Measurements from ENCODE around the gene KIF6. TPM values are rescaled to one million over a fixed set of nuclear protein-coding genes. Genes with fewer than 3 reads are reported as not detected.

The KIF6 gene
- total RNA-seq, 1 donor from 2014 or later: 2.0 TPM

DNA sequence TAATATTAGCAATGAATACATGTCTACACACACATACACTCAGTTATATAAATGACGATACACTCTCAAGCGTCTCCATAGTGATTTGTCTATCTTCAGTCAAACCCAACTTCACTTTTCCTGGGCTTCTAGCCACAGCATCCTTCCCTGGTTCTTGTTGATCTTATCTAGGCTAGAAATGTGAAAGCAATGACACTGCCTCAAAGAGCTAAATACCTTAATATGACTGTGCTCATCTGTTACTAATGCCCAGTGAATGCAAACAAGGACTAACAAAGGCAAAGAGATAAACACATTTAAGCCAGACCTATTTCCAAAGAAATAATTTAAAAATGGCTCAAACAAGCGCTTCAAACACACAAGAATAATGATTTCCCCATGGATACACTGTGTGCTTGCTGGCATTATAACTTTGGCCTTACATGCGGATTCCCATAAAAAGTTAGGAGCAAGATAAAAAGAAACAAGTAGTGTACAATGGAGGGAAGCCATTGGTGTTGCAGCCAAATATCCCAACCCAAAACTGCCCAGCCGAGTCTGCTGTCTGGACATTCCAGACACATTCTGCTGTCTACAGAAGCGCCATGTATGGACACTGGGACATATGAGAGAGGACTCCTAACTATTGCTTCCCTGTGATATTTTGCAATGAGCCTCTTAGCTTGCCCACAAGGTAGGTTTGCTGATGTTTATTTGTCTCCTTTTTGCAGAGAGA lies 47.5 kb upstream of the KIF6 start:
- no peaks in the 10 kb centered on the region for H3K4me1 ChIP-seq (ENCODE audit: insufficient read depth, low read length)
- H3K27me3 ChIP-seq (ENCODE audit: insufficient read depth, low read length): no peaks in the 10 kb centered on the region
- no peaks in the 10 kb centered on the region for H3K9me3 ChIP-seq (ENCODE audit: insufficient read depth, low read depth, low read length)
- peaks cover 6% of the 10 kb centered on the region for H3K27me3 Mint-ChIP-seq (ENCODE audit: low read depth, unreplicated experiment)
- peak overlapping the region; percentile 38 for H3K27ac Mint-ChIP-seq (ENCODE audit: unreplicated experiment)
- no peak overlapping the region for H3K4me2 ChIP-seq (ENCODE audit: low read length)
- no peaks in the 10 kb centered on the region for H4K20me1 ChIP-seq (ENCODE audit: insufficient read depth, low read length)
- no peak overlapping the region for H3K9ac ChIP-seq (ENCODE audit: low read length)
- H3K4me1 Mint-ChIP-seq (ENCODE audit: low read depth, unreplicated experiment): peaks cover 16% of the 10 kb centered on the region
- H3K4me3 Mint-ChIP-seq (ENCODE audit: unreplicated experiment): no peak overlapping the region
- DNase-seq (ENCODE audit: low read depth) (peak; percentile 49), FAIRE-seq (no peak)
- no peak for TF ChIP-seq EZH2 (IDR thresholded peaks at IDR 0.05; ENCODE audit: insufficient read depth, low read length)
- TF ChIP-seq, protein P1, sequence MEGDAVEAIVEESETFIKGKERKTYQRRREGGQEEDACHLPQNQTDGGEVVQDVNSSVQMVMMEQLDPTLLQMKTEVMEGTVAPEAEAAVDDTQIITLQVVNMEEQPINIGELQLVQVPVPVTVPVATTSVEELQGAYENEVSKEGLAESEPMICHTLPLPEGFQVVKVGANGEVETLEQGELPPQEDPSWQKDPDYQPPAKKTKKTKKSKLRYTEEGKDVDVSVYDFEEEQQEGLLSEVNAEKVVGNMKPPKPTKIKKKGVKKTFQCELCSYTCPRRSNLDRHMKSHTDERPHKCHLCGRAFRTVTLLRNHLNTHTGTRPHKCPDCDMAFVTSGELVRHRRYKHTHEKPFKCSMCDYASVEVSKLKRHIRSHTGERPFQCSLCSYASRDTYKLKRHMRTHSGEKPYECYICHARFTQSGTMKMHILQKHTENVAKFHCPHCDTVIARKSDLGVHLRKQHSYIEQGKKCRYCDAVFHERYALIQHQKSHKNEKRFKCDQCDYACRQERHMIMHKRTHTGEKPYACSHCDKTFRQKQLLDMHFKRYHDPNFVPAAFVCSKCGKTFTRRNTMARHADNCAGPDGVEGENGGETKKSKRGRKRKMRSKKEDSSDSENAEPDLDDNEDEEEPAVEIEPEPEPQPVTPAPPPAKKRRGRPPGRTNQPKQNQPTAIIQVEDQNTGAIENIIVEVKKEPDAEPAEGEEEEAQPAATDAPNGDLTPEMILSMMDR (IDR thresholded peaks at IDR 0.05; ENCODE audit: insufficient read depth, low read depth, low read length): no peak
- no peaks in the 10 kb centered on the region for H3K79me2 ChIP-seq (ENCODE audit: insufficient read depth, low read length)
- peaks cover 2% of the 10 kb centered on the region for H3K36me3 Mint-ChIP-seq (ENCODE audit: low read depth, unreplicated experiment)
- no peak overlapping the region for H3K4me3 ChIP-seq (ENCODE audit: insufficient read depth, low read depth, low read length)
- no peak overlapping the region for H2AFZ ChIP-seq (ENCODE audit: low read depth, low read length)
- no peaks in the 10 kb centered on the region for H3K9me3 Mint-ChIP-seq (ENCODE audit: unreplicated experiment)
- H3K27ac ChIP-seq (ENCODE audit: low read depth, low read length): no peak overlapping the region
- H3K36me3 ChIP-seq (ENCODE audit: insufficient read depth, low read length): no peaks in the 10 kb centered on the region

DNA sequence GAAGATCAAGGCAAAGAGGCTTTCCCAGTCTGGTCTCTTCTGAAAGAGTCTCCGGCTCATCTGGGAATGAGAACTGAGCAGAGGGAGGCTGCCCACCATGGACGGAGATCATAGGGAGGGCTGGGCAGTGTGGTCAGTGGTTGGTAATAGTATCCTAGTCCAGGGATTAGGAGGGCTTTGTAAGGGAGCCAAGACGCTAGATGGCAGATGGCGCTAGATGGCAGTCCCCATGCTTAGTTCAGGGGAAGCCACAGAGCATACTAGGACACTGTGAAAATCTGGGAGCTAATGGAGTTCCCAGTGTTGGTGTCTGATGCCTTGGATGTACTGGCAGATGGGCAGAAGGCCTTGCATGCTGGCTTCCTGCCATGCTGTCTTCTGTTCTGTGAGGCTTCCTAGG lies 45.2 kb upstream of the KIF6 start:
- no peaks in the 10 kb centered on the region for H4K20me1 ChIP-seq (ENCODE audit: insufficient read depth, low read length)
- no peaks in the 10 kb centered on the region for H3K36me3 ChIP-seq (ENCODE audit: insufficient read depth, low read length)
- no peak for TF ChIP-seq EZH2 (IDR thresholded peaks at IDR 0.05; ENCODE audit: insufficient read depth, low read length)
- TF ChIP-seq, protein P1 (IDR thresholded peaks at IDR 0.05; ENCODE audit: insufficient read depth, low read depth, low read length): no peak
- H3K4me1 Mint-ChIP-seq (ENCODE audit: low read depth, unreplicated experiment): peaks cover 17% of the 10 kb centered on the region
- no peaks in the 10 kb centered on the region for H3K4me1 ChIP-seq (ENCODE audit: insufficient read depth, low read length)
- no peak overlapping the region for H3K27ac ChIP-seq (ENCODE audit: low read depth, low read length)
- no peak overlapping the region for H3K4me2 ChIP-seq (ENCODE audit: low read length)
- H3K9ac ChIP-seq (ENCODE audit: low read length): no peak overlapping the region
- no peaks in the 10 kb centered on the region for H3K9me3 ChIP-seq (ENCODE audit: insufficient read depth, low read depth, low read length)
- FAIRE-seq (no peak), DNase-seq (ENCODE audit: low read depth) (no peak)
- no peaks in the 10 kb centered on the region for H3K79me2 ChIP-seq (ENCODE audit: insufficient read depth, low read length)
- no peak overlapping the region for H3K4me3 ChIP-seq (ENCODE audit: insufficient read depth, low read depth, low read length)
- H3K27ac Mint-ChIP-seq (ENCODE audit: unreplicated experiment): no peak overlapping the region
- H3K4me3 Mint-ChIP-seq (ENCODE audit: unreplicated experiment): no peak overlapping the region
- peaks cover 2% of the 10 kb centered on the region for H3K36me3 Mint-ChIP-seq (ENCODE audit: low read depth, unreplicated experiment)
- no peaks in the 10 kb centered on the region for H3K27me3 ChIP-seq (ENCODE audit: insufficient read depth, low read length)
- H2AFZ ChIP-seq (ENCODE audit: low read depth, low read length): no peak overlapping the region
- peaks cover 6% of the 10 kb centered on the region for H3K27me3 Mint-ChIP-seq (ENCODE audit: low read depth, unreplicated experiment)
- H3K9me3 Mint-ChIP-seq (ENCODE audit: unreplicated experiment): peaks cover 4% of the 10 kb centered on the region

DNA sequence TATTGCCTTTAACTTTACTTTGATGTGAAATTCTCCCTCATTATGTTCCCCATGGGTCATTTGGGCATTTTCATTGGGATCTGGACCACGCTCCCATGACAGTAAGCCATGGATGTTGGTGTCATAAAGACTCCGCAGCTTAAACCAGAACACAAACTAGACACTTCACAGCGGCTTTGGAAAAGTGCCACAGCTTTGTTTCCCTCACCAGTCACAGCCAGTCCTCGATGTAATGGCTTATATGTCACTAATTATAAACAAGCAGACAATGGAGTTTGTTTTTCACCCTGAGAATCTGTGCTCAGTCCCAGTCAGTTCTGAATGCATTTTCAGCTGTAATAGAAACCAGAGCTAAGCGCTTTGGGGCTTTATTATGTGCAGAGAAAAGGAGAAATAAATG lies 43.8 kb upstream of the KIF6 start:
- H3K4me1 Mint-ChIP-seq (ENCODE audit: low read depth, unreplicated experiment): peaks cover 17% of the 10 kb centered on the region
- no peak overlapping the region for H2AFZ ChIP-seq (ENCODE audit: low read depth, low read length)

More for the DNA sequence above, 43.8 kb upstream of the KIF6 start:
- DNase-seq (ENCODE audit: low read depth) (no peak), FAIRE-seq (no peak)
- Histone ChIP-seq H3K27me3 (ENCODE audit: insufficient read depth, low read length) (no peaks in the 10 kb centered on the region), H3K27ac (ENCODE audit: low read depth, low read length) (no peak overlapping the region), H3K4me1 (ENCODE audit: insufficient read depth, low read length) (no peaks in the 10 kb centered on the region), H3K4me2 (ENCODE audit: low read length) (no peak overlapping the region), H3K9ac (ENCODE audit: low read length) (no peak overlapping the region), H3K9me3 (ENCODE audit: insufficient read depth, low read depth, low read length) (no peaks in the 10 kb centered on the region), H4K20me1 (ENCODE audit: insufficient read depth, low read length) (no peaks in the 10 kb centered on the region), H3K4me3 (ENCODE audit: insufficient read depth, low read depth, low read length) (no peak overlapping the region), H3K36me3 (ENCODE audit: insufficient read depth, low read length) (no peaks in the 10 kb centered on the region), H3K79me2 (ENCODE audit: insufficient read depth, low read length) (no peaks in the 10 kb centered on the region)
- H3K27me3 Mint-ChIP-seq (ENCODE audit: low read depth, unreplicated experiment): peaks cover 8% of the 10 kb centered on the region
- TF ChIP-seq, protein P1 (IDR thresholded peaks at IDR 0.05; ENCODE audit: insufficient read depth, low read depth, low read length): no peak
- no peak for TF ChIP-seq EZH2 (IDR thresholded peaks at IDR 0.05; ENCODE audit: insufficient read depth, low read length)
- no peak overlapping the region for H3K4me3 Mint-ChIP-seq (ENCODE audit: unreplicated experiment)
- H3K27ac Mint-ChIP-seq (ENCODE audit: unreplicated experiment): no peak overlapping the region
- H3K36me3 Mint-ChIP-seq (ENCODE audit: low read depth, unreplicated experiment): no peaks in the 10 kb centered on the region
- H3K9me3 Mint-ChIP-seq (ENCODE audit: unreplicated experiment): peaks cover 4% of the 10 kb centered on the region
